ENCODE measurements around the gene STUM.
A peak's percentile ranks its signal among the peaks of the same experiment; 100 is the strongest.

Gene STUM

DNA sequence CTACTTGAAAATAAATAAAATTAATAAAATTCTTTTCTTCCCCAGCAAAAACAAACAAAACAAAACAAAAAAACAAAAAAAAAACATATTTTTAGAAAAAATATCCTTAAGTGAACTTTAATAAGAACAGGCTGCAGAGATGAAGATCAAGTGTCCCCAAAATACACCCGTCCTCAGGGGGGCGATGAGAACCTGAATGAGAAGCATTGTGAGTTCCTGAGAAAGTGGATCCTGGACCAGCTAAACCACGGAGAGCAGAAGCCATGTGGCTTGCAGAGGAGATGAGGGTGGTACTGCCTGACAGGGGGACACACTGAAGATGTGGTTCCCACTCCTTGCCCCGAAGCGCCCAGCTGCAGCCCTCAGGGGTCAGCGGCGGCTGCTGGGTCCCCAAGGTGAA, 101.2 kb downstream of the STUM start:
- peak; percentile 34 for DNase-seq (ENCODE audit: low read depth)
- H3K4me3 ChIP-seq (ENCODE audit: low read depth, low read length) = no peak overlapping the region
- TF ChIP-seq, protein P1, sequence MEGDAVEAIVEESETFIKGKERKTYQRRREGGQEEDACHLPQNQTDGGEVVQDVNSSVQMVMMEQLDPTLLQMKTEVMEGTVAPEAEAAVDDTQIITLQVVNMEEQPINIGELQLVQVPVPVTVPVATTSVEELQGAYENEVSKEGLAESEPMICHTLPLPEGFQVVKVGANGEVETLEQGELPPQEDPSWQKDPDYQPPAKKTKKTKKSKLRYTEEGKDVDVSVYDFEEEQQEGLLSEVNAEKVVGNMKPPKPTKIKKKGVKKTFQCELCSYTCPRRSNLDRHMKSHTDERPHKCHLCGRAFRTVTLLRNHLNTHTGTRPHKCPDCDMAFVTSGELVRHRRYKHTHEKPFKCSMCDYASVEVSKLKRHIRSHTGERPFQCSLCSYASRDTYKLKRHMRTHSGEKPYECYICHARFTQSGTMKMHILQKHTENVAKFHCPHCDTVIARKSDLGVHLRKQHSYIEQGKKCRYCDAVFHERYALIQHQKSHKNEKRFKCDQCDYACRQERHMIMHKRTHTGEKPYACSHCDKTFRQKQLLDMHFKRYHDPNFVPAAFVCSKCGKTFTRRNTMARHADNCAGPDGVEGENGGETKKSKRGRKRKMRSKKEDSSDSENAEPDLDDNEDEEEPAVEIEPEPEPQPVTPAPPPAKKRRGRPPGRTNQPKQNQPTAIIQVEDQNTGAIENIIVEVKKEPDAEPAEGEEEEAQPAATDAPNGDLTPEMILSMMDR (IDR thresholded peaks at IDR 0.05; ENCODE audit: insufficient read depth, low read depth, low read length, missing control alignments) = peak; percentile 17

DNA sequence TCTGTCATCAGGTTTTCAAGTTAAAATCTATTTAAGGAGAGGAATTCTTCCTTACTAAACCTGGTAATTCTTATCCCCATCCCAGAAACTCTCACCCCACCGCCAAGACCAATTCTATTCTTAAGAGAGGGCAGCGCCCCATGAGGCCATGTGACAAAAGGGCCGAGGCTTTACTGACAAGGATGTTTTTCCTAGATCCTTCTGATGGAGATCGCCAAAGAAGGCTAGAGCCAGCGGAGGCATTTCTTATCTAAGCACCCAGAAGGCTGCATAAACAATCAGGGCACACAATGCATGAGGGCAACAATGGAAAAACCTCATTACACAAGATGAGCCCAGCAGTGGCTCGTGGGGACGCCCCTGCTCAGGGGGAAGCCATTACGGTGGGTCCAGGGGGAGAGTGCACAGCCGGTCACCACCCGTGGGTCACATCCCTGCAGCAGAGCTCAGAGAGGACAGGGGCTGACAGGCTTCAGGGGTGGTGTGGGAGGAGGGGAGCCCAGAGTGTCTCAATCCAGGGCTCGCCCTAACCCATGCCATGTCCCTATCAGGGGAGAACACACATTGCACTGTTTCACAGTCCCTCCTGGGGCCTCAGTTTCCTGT, 101.8 kb downstream of the STUM start:
- DNase-seq (ENCODE audit: low read depth) = no peak
- TF ChIP-seq, protein P1 (IDR thresholded peaks at IDR 0.05; ENCODE audit: insufficient read depth, low read depth, low read length, missing control alignments) = no peak
- H3K4me3 ChIP-seq (ENCODE audit: low read depth, low read length) = no peak overlapping the region

DNA sequence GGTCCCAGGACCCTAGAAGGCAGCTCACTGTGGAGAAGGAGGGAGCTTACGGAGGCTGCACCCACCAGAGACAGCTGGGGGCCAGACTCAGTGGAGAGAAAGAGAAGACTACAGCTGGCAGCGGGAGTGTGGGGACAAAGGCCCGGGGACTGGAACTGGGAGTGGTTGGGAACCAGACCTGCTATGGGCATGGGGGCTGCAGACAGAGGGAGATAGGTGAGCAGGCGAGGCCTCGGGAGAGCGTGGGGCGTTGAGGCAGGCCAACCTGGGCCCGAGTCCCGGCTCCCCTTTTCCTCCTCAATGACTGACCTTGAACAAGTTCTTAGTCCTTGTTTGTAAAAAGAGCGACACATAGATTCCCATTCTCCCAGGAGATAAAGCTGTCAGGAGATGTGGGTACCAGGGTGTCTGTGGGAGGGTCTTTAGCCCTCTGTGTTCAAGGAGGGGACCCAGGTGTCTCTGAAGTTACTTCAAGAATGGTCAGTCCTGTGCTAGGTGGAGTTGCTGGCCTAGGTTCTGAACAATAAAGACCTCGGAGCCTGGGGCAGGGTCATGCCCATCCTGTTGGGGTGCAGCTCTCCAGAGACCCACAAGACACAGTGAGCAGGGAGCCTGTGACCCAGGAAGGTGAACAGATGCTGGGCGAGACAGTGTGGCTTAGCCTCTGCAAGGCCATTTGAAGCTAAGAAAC, 102.6 kb downstream of the STUM start:
- DNase-seq (ENCODE audit: low read depth) = no peak

DNA sequence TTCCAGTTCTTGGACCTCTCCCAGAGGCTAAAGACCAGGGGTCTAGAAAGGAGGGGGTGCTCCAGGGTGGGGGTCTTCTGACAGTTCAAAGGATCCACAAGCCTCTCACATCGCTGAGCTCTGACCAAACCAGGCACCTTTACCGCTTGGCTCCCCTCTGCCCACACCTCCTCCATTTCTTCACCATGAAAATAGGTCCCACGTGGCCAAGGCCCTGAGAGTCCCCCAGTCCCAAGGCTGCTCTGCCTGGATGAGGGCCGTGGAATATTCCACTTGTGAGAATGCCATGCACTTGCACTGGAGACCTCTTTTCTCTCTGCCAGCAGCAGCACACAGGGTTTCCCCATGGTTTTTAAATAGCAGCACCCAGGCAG, 103.2 kb downstream of the STUM start:
- DNase-seq (ENCODE audit: low read depth) = no peak
- H3K4me3 ChIP-seq (ENCODE audit: low read depth, low read length) = no peak overlapping the region
- TF ChIP-seq, protein P1 (IDR thresholded peaks at IDR 0.05; ENCODE audit: insufficient read depth, low read depth, low read length, missing control alignments) = no peak

More for the DNA sequence above, 102.6 kb downstream of the STUM start:
- TF ChIP-seq, protein P1 (IDR thresholded peaks at IDR 0.05; ENCODE audit: insufficient read depth, low read depth, low read length, missing control alignments) = no peak
- no peak overlapping the region for H3K4me3 ChIP-seq (ENCODE audit: low read depth, low read length)

DNA sequence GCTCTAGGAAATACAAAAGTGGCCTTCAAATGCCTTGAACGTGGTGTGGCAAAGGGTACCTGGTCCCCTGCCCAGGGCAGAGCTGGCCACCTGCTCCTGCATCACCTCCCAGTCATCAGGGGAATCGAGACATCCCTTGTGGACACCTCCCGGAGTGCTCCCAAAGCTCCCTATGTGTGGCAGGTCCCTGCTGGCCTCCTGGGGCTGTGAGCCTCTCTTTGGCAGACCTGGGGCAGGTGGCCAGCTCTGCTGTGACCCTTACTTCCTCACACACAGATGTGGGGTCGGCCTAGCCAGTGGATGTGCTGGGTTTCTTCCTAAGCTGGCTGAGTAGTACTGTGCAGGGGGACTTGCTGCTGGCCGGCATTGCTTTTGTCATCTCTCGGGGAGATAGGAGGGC, 104.0 kb downstream of the STUM start:
- TF ChIP-seq, protein P1 (IDR thresholded peaks at IDR 0.05; ENCODE audit: insufficient read depth, low read depth, low read length, missing control alignments) = no peak
- DNase-seq (ENCODE audit: low read depth) = no peak
- H3K4me3 ChIP-seq (ENCODE audit: low read depth, low read length) = no peak overlapping the region

DNA sequence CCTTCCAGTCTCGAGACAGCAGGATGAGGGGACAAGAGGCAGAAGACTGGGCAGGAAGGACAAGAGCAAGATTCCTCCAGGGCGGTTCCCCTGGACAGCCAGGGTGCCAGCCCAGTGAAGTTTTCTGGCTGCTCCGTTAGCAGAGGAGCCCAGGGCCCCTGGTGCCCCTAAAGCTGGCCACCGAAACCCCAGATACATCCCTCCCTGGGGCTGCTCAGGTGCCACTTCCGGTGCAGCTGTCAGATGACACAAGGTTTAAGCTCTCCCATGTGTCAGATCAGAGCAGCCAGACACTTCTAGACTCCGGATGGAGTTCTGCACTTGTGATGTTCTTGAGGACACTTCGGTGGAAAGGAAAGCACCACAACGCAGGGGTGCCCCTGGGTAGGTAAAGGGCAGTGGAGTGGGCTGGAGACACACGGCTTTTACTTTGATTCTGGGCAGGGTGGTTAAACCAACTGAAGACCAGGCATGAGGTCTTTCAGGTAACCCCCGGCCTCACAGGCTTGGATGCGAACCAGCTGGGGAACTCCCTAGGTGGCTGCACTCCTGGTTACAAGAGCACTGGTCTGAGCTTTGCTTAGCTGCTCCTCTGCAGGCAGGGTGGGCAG, 104.9 kb downstream of the STUM start:
- DNase-seq (ENCODE audit: low read depth) = peak; percentile 83
- TF ChIP-seq, protein P1 (IDR thresholded peaks at IDR 0.05; ENCODE audit: insufficient read depth, low read depth, low read length, missing control alignments) = no peak
- peak overlapping the region; percentile 19 for H3K4me3 ChIP-seq (ENCODE audit: low read depth, low read length)

Measured in GM12865 (cell line).